Kidney (tissue), 14 donors: ENCODE data around the gene ANKS1B. TPM values are rescaled to one million over a fixed set of nuclear protein-coding genes. Genes with fewer than 3 reads are reported as not detected.

Experiments used
- DNase-seq, 5 donors: peaks; one replicate each; pipeline ENCODE4 v3.0.0-alpha.2; 2013 to 2020
- FAIRE-seq: peaks from 2 replicates; lab custom pipeline; 2012; peaks lifted over from hg19 to GRCh38; lab: Jason Lieb, UNC
- H3K27ac ChIP-seq, 2 donors: one replicate each; pipeline ENCODE4 v1.7.0; 2013; ENCODE audit warnings: low read depth in 2 of 2, low read length in 2 of 2, inconsistent platforms in 1 of 2
- H3K27me3 ChIP-seq: one replicate; pipeline ENCODE4 v1.7.1; 2013; ENCODE audit warnings: low read length, inconsistent platforms; ENCODE audit not compliant: control insufficient read depth, insufficient read depth
- H3K36me3 ChIP-seq, 3 donors: one replicate each; pipeline versions ENCODE4 v1.7.0 to v1.7.1; 2013; ENCODE audit warnings: low read length in 3 of 3, control low read depth in 1 of 3, inconsistent platforms in 1 of 3; ENCODE audit not compliant: insufficient read depth in 3 of 3, control insufficient read depth in 2 of 3
- H3K4me1 ChIP-seq, 3 donors: one replicate each; pipeline versions ENCODE4 v1.7.0 to v1.7.1; 2013; ENCODE audit warnings: low read length in 3 of 3, inconsistent platforms in 1 of 3, low read depth in 1 of 3; ENCODE audit not compliant: control insufficient read depth in 2 of 3, insufficient read depth in 2 of 3
- H3K4me3 ChIP-seq, 3 donors: one replicate each; pipeline versions ENCODE4 v1.7.0 to v1.8.1; 2013; ENCODE audit warnings: low read length in 3 of 3, control low read depth in 1 of 3, inconsistent platforms in 1 of 3
- H3K9ac ChIP-seq, 3 donors: one replicate each; pipeline versions ENCODE4 v1.7.0 to v1.7.1; 2013; ENCODE audit warnings: low read length in 3 of 3, control low read depth in 1 of 3, inconsistent platforms in 1 of 3
- H3K9me3 ChIP-seq, 3 donors: one replicate each; pipeline versions ENCODE4 v1.7.0 to v1.7.1; 2013; ENCODE audit warnings: low read length in 3 of 3, control low read depth in 1 of 3, inconsistent platforms in 1 of 3; ENCODE audit not compliant: control insufficient read depth in 2 of 3, insufficient read depth in 1 of 3
- CTCF ChIP-seq: IDR thresholded peaks from 3 replicates; pipeline ENCODE4 v1.5.1; 2012; ENCODE audit warnings: mild to moderate bottlenecking, moderate library complexity, borderline replicate concordance; ENCODE audit not compliant: insufficient read depth; ENCODE audit errors: extremely low read depth
- intact Hi-C: fragments of 100-400 bp; cut with DNase I; formaldehyde crosslinking; loops from one replicate; pipeline ENCODE4 v1.11.1; 2022
- polyA plus RNA-seq: library from polyadenylated mRNA; stranded (reverse); fragments of 350-450 nt; fragmentation: Illumina TruSeq; extraction: RNeasy Lipid Tissue Mini Kit (QIAGEN cat#74804); gene quantifications from one replicate; pipeline ENCODE4 v1.2.3, GENCODE V29; 2014; ENCODE audit warnings: low read depth, low replicate concordance; ENCODE audit not compliant: insufficient read depth
- total RNA-seq: library from RNA; stranded (reverse); fragmentation: NEBNext Ultra II Directional; extraction: Animal tissue kit (Norgen Biotek cat#: 25700); gene quantifications from one replicate; pipeline ENCODE4 v1.2.1, GENCODE V29; 2021
- donor health status: control.
- donor health status: control.
- donor health status: control.
- donor health status: control.
- donor health status: control.
- donor health status: DM: yes; HTN: yes; CAD: no.
- donor health status: Normal renal cell carcinoma (clear cell type).

The ANKS1B gene
- total and polyA plus RNA-seq, 2 donors from 2014 or later: 1.7 to 5.8 TPM

DNA sequence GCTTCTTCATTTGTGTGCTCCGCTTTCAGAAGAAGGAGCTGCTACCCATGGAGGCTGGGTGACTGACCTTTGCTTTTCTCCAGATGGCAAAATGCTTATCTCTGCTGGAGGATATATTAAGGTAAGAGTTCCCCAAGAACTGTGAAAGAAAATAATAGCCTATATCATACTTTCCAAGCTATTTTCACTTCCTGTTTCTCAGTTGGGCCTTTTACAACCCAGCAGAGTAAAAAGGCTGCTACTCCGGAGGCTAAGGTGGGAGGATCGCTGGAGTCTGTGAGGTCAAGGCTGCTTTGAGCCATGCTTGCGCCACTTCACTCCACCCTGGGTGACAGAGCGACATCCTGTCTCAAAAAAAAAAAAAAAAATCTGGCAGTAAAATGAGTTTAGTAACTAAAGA is 1257.5 kb downstream of the ANKS1B start:
- no peak for DNase-seq
- H3K4me1 ChIP-seq: no peaks in the 10 kb centered on the region
- H3K9me3 ChIP-seq: no peaks in the 10 kb centered on the region
- no peak overlapping the region for H3K27ac ChIP-seq
- intact Hi-C loops: no loop called here
- no peak overlapping the region for H3K9ac ChIP-seq
- no peaks in the 10 kb centered on the region for H3K27me3 ChIP-seq
- TF ChIP-seq CTCF: no peak
- peaks cover 3 to 27% (median 14%) of the 10 kb centered on the region in 3 donors for H3K36me3 ChIP-seq
- no peak overlapping the region for H3K4me3 ChIP-seq
- no peak for FAIRE-seq

GRCh38 chr12:98725476-98726247 is 1259.1 kb downstream of the ANKS1B start:
- no peak overlapping the region for H3K9ac ChIP-seq
- intact Hi-C loops: no loop called here
- H3K4me1 ChIP-seq: no peaks in the 10 kb centered on the region
- no peak for FAIRE-seq
- no peaks in the 10 kb centered on the region for H3K27me3 ChIP-seq
- H3K36me3 ChIP-seq: peaks cover 3 to 22% (median 14%) of the 10 kb centered on the region in 3 donors
- H3K27ac ChIP-seq: no peak overlapping the region
- H3K9me3 ChIP-seq: no peaks in the 10 kb centered on the region
- no peak overlapping the region for H3K4me3 ChIP-seq
- peak; percentile 22 for TF ChIP-seq CTCF
- DNase-seq: peak in 4 of 5 donors; percentile 48 to 76 (median 62)

DNA sequence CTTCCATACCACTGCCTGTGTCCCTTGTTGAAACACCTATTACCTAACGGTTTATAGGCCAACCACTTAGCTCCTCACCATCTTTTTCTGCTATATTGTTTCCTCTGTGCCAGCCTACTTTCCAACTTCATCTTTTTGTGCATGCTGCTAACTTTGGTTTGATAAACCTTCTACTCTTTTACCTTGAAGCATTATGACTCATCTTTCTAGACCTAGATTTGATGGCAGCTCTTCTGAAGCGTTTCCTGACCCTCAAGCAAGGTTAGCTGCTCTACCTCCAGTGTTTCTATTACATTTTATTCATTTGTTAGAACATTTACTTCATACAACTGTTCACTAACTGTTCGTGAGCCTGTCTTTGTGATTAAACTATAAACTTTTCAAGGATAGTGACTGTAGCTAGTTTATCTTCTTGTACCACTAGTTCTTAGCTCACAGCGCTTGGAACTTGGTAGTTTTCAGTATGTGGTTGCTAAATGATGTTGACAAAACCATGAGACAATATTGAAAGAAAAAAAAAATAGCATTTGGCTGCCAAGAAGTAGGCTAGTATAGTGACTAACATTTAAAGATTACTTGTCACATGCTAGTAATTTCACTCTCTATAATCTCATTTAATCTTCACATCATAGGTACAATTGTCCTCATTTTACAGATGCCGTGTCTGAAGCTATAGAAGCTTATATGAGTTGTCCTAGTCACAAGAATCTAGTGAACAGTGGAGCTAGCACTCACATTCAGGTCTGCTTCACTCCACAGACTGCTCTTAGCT is 1260.2 kb downstream of the ANKS1B start:
- no peak overlapping the region for H3K4me3 ChIP-seq
- FAIRE-seq (no peak), DNase-seq (no peak)
- intact Hi-C loops: no loop called here
- H3K4me1 ChIP-seq: no peaks in the 10 kb centered on the region
- no peak for TF ChIP-seq CTCF
- H3K9me3 ChIP-seq: no peaks in the 10 kb centered on the region
- H3K9ac ChIP-seq: no peak overlapping the region
- H3K36me3 ChIP-seq: peaks cover 3 to 22% (median 14%) of the 10 kb centered on the region in 3 donors
- H3K27ac ChIP-seq: no peak overlapping the region
- no peaks in the 10 kb centered on the region for H3K27me3 ChIP-seq
